Right renal pelvis (tissue), 4 donors: ENCODE measurements around the gene CARD18. TPM values are rescaled to one million over a fixed set of nuclear protein-coding genes. Genes with fewer than 3 reads are reported as not detected.

Source experiments
- DNase-seq, 4 donors: peaks; one replicate each; pipeline ENCODE4 v3.0.0-alpha.2; 2013; ENCODE audit warnings: low read depth in 4 of 4, low spot score in 3 of 4, missing footprints in 1 of 4
- polyA plus RNA-seq, 4 donors: library from polyadenylated mRNA; unstranded; fragments of 120-200 nt; gene quantifications; one replicate each; pipeline ENCODE4 v1.2.1, GENCODE V29; 2013; ENCODE audit not compliant: insufficient read length in 4 of 4

The CARD18 gene, protein sequence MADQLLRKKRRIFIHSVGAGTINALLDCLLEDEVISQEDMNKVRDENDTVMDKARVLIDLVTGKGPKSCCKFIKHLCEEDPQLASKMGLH
- not detected for polyA plus RNA-seq

DNA sequence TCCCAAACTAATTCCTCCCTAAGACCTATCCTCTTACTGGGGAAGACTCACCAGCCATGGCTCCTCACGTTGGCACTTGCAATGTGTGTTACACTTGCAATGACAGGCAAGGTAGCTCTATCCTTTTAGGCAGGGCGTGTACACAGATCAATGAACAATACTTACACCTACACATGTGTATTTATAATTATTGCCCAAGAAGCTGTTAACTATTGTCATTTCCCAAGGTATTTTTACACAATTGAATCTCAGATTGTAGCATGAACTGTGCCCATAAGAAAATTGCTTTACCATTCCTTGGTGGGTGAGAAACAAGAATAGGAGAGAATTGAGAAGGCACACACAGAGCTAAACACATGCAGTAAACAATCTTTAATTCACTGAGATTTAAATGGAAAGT, at the start of gene CARD18:
TSS of gene CARD18 (minus strand) at position 101 of the 400 bp plus-strand sequence. CDS start at position 58, 43 bp downstream.
- DNase-seq: no peak

DNA sequence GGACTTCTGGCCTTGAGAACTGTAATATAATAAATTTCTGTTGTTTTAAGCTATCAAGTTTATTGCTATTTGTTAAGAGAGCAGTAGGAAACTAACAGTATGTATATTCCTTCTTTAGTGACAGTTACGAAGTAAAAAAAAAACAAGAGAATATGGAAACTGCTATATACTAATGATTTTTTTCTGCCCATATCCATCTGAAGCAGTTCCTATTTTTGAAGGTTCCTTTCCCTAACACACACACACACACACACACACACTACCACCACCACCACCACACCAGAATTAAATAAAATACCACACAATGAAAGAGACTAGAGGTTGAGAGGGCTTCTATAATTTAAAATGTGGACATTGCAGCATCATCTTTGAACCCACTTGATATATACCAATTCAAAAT, 44.4 kb upstream of the CARD18 start:
- no peak for DNase-seq

DNA sequence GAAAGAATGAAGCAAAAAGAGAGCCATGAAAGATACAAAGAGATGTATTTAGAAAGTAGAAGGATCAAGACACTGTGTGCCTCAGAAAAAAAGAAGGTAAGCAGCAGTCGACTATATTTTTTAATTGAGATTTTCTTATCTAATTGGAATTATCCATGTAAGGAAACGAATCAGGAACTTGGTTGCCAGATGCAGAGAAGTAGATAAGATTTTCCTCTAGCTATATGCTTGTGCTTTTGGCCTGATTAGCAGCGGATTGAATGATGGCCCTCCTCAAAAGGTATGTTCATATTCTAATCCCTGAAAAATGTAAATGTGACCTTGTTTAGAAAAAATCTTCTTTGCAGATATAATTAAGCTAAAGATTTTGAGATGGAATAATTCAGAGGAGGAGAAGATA, 43.9 kb upstream of the CARD18 start:
- DNase-seq: no peak

DNA sequence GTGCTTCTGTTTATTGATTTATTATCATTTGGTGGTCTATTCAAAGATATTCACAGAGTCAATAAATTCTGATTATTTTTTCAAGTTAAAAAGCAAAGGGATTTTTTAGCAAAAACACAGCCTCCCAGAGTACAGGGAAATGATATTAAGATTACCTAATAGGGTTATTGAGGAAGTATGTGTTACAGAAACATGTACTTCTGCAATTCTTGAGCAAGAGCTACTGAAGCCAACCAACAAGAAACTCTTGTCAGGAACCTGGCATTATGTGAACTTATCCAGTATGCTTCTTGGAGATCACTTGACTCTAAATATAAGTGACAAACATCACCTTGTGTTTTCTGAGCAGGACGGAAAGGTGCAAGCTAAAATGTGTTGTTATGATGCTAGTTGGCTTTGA, 42.0 kb upstream of the CARD18 start:
- DNase-seq: no peak

DNA sequence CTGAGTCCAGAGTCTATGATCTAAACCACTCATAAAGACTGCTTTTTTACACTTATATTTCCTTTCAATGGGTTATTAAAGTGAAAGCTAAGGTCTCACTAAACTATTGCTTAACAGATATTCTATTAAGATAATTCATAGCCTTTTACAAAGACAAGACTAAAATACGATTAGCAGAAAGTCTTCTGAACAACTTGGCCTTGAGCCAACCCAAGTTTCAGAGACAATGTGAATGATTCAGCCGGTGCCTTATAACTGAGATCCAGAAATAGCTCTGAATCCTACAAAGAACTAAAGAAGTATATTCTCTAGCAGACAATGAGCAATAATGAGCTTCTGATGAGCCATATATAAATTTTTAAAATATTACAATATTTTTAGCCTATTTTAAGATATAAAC, 41.5 kb upstream of the CARD18 start:
- no peak for DNase-seq

DNA sequence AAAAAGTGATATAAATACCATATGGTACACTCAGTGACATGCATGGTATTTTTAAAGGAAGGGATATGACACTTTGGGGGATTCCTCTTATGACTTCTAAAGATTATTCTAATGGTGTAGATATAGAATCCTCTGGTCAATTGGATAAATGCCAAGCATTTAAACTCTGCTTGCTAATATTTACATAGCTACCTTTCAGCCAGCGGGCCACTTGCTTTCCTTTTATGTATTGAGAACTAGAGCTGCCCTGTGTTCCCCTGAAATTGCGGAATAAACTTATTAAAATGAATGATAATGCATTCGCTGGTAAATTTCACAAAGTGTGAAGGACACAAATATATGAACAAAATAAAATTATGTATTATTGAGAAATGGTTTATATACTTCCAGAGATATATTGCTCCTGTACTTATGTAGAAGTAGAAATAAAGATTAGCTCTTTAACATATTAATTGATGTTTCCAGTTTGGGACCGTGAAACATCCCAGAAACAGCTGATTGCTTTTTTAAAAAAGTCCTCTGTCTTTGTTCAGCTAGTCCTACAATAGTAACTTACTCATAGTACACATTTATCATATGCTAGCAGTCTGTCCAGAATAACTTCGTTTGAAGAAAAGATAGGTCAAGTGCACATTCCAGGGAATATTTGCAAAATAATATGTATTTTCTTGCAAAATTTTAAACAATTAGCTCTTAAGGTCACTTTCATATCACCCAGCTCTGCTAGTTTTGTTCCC, 40.1 kb upstream of the CARD18 start:
- no peak for DNase-seq

DNA sequence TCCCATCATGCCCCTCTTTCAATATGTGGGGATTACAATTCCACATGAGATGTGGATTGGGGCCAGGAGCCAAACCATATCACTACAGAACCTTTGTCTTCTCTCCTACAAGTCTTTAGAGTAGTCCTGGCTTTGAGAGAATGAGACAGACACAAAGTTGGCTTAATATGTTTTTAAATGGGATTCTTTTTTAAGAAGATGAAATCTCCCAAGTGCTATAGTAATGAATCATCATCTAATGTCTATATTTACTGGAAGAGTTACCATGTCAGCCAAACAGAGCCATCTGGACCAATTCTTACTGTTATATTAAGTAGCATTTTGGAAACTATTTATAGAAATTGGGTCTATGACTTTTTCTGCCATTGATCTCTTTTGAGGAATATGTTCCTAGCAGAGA, 38.1 kb upstream of the CARD18 start:
- DNase-seq: no peak

DNA sequence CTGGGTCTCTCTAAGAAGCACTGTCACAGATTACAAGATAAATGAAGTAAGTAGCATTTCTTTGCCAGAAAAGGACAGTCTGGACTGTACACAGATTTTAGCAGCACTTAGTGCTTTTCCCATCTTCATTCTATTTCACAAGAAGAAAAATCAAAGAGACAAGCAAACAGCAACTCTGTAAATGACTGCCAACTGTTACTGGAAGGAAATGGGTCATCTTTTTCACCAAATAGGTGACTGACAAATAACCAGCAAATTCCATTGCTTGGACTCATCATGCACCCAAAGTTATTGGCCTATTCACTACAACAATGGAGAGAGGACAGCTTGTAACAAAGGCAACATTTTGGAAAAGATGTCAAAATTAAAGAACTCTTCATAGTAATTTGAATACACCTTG, 28.9 kb upstream of the CARD18 start:
- DNase-seq: no peak

DNA sequence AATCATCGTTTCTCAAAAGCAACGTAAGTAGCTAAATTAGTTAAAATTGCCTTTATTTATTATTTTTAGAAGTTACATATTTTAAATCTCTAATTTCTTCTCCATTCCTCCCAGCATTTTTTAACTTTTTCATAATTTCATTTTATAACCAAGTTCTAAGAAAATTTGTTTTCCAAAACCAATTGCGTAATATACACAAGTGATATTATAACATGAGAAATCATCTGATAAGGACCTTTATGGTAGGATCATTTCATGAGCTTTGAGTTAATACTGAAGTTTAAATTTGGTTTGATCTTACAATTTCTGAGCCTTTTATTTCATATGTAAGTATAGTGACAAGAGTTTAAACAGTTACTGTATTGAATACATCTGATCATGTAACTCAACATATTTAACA, 27.7 kb upstream of the CARD18 start:
- no peak for DNase-seq

DNA sequence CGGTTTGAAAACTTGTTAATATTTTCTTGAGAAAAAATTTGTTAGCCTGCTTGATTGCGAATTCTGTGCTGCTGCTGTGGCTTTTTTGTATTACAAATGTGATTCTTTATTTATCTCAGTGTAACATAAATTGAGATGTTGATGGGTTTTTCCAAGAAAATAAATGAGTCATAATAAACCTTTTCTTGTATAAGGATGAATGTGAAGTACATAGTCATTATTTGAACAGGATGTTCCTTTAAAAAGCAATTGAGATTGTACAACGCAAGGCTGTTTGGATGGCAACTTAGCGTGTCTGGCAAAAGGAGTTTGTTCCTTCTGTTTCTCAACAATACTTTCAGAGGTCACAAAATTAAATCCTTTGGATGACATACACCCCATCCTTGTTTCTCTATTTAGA, 24.6 kb upstream of the CARD18 start:
- DNase-seq: no peak

DNA sequence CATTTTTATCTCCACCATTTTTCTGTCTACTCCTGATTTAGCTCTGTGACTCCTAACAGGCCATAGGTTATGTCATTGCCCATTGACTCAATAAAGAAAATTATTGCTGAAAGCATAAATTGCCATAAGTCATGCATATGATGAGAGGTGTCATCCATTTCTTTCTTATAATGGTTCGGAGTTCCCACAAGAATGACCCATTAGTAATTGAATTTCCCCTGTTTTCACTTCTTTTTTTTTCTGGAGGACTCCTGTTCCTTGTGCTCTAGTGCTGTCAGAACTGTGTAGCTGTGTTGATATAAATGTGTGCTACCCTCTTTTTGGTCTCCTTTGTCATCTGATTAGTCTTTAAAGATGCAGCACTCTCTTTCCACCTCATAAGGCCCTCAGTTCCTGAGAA, 22.9 kb upstream of the CARD18 start:
- no peak for DNase-seq

DNA sequence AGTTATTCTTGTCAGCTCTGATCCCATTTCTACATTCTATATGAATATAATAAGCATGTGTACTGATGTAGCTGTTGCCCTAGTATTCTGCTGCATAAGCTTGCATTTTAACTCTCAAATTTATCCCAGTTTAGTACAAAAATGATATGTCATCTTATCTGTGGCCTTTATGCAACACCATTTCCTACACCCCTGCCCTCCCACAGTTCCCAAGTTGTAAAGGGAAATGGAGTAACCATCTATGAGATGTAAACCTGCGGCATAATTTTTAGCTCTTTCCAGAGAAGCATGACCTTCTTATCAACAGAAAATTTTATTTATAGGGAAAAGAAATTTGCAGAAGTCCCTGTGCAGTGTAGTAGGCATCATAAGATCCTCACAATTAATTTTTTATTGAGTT, 18.9 kb upstream of the CARD18 start:
- no peak for DNase-seq

DNA sequence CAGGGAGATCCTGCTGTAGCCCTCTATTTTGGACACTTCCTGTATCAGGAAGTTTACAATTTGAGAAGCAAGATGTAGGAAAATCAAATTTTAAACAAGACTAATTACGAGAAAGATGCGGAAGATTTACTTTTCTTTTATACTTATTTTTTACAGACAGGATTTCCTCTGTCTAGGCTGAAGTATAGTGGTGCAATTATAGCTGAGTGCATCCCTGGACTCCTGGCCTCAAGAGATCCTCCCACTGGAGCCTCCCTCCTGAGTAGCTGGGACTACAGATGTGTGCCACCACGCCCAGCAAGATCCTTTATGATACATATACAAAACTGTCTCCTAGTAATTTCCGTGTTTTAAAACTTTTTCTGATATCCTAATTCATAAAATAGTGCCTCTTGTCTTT, 17.2 kb upstream of the CARD18 start:
- no peak for DNase-seq

DNA sequence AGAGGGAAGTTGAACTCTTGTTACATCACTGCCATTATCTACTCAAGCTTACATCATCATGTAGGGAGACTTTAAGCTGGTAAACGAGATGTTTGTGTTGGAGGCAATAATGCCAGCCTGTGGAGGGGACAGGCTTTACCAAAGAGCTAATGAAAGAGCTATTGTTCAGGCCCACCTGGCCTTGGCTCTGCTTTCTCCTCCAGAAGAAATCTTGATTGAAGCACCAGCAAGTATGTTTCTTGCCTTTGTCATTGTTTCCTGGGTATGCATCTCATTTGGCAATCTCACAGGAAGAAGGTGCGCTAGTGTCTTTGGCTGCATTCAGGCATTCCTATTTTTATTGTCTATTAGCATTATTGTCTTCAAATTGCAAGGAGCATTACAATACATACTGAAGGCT, 16.7 kb upstream of the CARD18 start:
- DNase-seq: no peak

DNA sequence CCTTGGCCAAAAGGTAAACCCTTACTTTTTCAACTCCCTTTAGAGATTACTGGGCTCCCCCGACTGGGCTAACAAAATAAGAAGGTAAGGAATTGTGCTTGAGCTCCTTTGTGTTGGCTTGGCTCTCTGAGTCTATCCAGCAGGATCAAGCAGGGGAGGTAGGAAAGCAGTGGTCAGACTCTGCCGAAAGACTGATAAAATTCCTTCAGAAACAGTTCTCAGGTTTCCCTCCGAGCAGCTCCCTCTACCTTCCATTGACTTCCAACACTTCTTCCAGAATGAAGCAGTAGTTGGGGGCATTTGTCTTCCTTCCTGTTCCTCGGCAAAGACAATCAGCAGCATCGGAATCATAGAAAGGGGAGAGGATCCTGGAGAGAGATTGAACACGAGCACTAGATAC, 16.1 kb upstream of the CARD18 start:
- DNase-seq: no peak

DNA sequence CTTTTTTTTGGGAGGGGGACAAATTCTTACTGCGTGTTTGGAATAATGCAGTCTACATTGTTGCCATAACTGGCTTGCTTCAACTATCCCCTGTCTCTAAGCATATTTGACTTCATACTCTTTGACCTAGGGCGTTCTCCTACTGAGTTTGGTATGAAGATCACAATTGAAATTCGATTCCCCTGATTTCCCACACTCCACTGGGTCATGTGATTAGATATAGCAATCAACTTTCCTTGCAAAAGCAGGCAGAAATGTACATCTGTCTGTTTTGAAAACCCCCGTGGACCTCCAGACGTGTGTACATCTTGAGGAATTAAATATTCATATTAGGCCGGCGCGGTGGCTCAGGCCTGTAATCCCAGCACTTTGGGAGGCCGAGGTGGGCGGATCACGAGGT, 13.8 kb upstream of the CARD18 start:
- no peak for DNase-seq

DNA sequence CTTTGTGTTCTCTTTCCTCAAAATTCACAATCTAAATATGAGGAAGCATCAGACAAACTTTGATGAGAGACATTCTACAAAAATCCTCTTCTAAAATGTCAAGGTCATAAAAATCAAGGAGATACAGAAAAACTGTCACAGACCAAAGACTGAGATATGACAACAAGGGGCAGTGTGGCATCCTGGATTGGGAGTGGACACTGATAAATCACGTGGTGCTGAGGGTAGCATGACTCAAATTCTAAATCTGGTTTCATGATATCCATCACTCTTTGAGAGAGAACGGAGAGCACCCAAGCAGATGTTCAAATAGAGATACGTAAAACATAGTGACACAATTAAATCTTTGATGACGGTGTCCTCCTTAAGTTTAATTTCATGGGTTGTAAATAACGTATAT, 13.0 kb upstream of the CARD18 start:
- no peak for DNase-seq

DNA sequence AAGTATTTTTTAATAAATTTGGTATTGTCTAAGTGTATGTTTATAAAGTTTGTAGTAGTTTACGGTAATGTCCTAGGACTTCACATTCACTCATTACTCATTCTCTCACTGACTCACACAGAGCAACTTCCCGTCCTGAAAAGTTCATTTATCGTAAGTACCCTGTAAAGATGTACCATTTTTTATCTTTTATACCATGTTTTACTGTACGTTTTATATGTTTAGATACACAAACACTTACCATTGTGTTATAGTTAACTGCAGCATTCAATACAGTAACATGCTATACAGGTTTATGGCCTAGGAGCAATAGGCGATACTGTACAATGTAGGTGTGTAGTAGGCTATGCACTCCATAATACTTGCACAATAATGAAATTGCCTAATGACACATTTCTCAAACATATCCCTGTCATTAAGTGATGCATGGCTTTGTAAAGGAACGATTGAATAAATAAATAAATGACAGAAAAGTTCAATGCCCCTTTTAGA, 12.5 kb upstream of the CARD18 start:
- DNase-seq: no peak

DNA sequence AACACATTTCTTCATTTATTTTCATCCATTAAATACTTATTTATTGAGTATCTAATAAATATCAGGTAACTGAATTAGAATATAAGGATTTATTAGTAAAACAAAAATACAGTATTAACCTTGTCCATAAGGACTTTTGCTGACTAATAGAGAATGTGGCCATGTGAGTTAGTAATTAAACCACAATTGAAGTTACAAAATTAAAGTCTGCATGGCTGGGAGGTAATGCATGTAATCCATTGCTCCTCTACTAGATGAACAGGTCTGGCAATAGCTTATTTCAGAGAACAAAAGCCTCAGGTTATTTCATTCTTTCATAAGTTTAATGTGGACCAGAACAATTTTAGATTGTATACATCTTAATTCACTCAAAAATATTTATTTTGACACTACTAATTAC, 9.9 kb upstream of the CARD18 start:
- no peak for DNase-seq

DNA sequence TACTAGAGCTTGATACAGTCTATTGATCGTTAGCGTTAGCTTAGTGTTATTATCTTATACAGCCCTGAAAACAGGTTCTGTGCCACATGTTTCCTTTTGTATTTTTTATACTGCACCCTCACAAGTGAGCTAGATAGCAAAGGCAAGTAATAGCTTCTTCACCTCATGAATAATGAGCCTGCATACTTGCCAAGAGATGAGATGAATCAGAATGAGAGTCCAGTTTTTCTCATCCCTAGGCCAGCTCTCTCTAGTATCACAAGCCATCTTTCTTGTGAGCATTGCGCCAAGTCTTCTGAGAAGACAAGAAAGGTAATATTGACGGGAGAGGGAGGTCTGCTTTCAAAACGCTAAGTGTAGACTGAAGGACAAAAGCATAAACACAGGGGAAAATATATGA, 8.7 kb upstream of the CARD18 start:
- DNase-seq: no peak

DNA sequence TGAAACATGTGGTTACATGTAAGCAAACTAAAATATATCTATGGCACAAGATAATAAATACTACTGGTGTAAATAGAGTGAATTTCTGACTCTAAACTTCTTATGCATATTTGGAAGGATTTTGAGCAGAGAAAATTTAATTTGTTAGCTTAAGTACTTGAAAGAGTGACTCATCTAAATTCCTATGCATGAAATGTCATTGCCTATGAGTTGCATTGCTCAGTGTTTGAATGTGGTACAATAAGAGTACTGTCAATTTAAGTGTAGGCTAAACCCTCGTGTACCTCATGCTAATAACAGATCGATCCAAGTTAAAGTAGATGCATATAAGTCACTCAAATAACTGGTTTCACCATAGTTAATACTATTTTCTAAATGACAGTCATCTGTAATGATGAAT, 5.3 kb upstream of the CARD18 start:
- DNase-seq: no peak

DNA sequence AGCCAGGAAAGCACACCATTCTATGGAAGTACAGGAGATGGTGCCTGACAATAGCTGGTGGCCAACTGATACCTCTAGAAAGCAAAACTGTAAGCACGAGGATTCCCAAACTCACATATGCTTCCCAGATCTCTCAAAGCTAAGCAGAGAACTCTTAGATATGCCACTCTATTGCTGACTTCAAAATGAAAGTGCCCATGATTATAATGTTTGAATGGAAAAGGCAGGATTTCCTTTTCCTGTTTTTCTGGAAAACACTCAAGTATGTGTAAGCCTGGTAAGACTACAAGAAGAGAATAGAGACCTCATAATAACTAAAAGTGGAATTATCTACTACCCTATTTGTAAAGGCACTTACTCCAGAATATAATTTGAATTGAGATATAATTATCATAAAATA, 2.6 kb upstream of the CARD18 start:
- no peak for DNase-seq

DNA sequence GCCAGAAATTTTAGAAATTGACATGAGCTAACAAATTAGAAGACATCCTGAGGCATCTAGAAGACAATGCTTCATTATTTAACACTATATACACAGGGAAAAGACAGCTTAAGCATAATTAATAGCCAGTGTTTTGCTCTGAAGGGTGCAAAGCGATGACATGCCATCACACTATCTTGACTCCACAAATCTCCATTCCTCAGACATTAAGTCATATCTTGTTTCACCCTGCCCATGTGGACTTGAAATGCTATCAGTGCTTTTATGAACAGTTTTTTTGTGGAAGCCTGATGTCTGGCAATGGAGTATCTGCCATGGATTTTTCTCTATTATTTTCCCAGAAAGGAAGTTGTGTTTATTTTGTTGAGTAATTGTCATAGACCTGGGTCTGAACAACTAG, 2.3 kb downstream of the CARD18 start:
- no peak for DNase-seq
